SK-N-SH treated with all-trans-retinoic acid at 6 μM for 48 hours (cell line): ENCODE measurements around the gene EZR.

Experiments used
- ATAC-seq: fragments of 200-7000 bp; cut with Tn5 transposase; 3 replicates; pipeline ENCODE4 v1.9.1; 2020; ENCODE audit warnings: mild to moderate bottlenecking, moderate library complexity
- ARNTL ChIP-seq: fragments of 450-650 bp; formaldehyde crosslinking; IDR thresholded peaks from 2 replicates; pipeline ENCODE4 v1.5.0; 2020; ENCODE audit warnings: low read depth, mild to moderate bottlenecking, moderate library complexity, borderline replicate concordance
- BACH2 ChIP-seq: fragments of 250-450 bp; sonication (Bioruptor Pico); IDR thresholded peaks from 2 replicates; pipeline ENCODE4 v1.9.0; 2021; ENCODE audit warnings: mild to moderate bottlenecking, borderline replicate concordance
- CSDC2 ChIP-seq: fragments of 250-450 bp; sonication (Bioruptor Pico); IDR thresholded peaks from 2 replicates; pipeline ENCODE4 v1.5.0; 2020; ENCODE audit warnings: mild to moderate bottlenecking, moderate library complexity
- ESRRG ChIP-seq: fragments of 250-450 bp; sonication (Bioruptor Pico); IDR thresholded peaks from 2 replicates; pipeline ENCODE4 v1.6.1; 2021; ENCODE audit warnings: mild to moderate bottlenecking
- GLIS3 ChIP-seq: fragments of 250-450 bp; sonication (Bioruptor Pico); IDR thresholded peaks from 2 replicates; pipeline ENCODE4 v1.5.0; 2020; ENCODE audit warnings: mild to moderate bottlenecking, moderate library complexity
- ISL1 ChIP-seq: fragments of 250-450 bp; sonication (Bioruptor Pico); IDR thresholded peaks from 2 replicates; pipeline ENCODE4 v2.1.2; 2022; ENCODE audit warnings: mild to moderate bottlenecking, moderate library complexity
- OSR1 ChIP-seq: fragments of 250-450 bp; sonication (Bioruptor Pico); IDR thresholded peaks from 2 replicates; pipeline ENCODE4 v1.8.0; 2022; ENCODE audit warnings: moderate library complexity, mild to moderate bottlenecking, inconsistent platforms
- PPARA ChIP-seq: fragments of 250-450 bp; sonication (Bioruptor Pico); IDR thresholded peaks from 2 replicates; pipeline ENCODE4 v1.5.0; 2020; ENCODE audit warnings: mild to moderate bottlenecking, borderline replicate concordance
- RARB ChIP-seq: fragments of 250-450 bp; sonication (Bioruptor Pico); IDR thresholded peaks from 2 replicates; pipeline ENCODE4 v1.8.0; 2021; ENCODE audit warnings: mild to moderate bottlenecking, moderate library complexity
- SNAI2 ChIP-seq: fragments of 250-450 bp; sonication (Bioruptor Pico); IDR thresholded peaks from 2 replicates; pipeline ENCODE4 v1.5.0; 2020; ENCODE audit warnings: mild to moderate bottlenecking, moderate library complexity
- TCF4 ChIP-seq: fragments of 250-450 bp; sonication (Bioruptor Pico); IDR thresholded peaks from 2 replicates; pipeline ENCODE4 v1.8.0; 2021; ENCODE audit warnings: mild to moderate bottlenecking, moderate library complexity, borderline replicate concordance
- TOX ChIP-seq: fragments of 250-450 bp; sonication (Bioruptor Pico); IDR thresholded peaks from 2 replicates; pipeline ENCODE4 v1.8.0; 2021; ENCODE audit warnings: mild to moderate bottlenecking, moderate library complexity, borderline replicate concordance
- ZC3H10 ChIP-seq: fragments of 250-450 bp; sonication (Bioruptor Pico); IDR thresholded peaks from 2 replicates; pipeline ENCODE4 v1.5.1; 2021; ENCODE audit warnings: mild to moderate bottlenecking, moderate library complexity
- ZFP3 ChIP-seq: fragments of 250-450 bp; sonication (Bioruptor Pico); IDR thresholded peaks from 2 replicates; pipeline ENCODE4 v1.5.0; 2020; ENCODE audit warnings: mild to moderate bottlenecking, moderate library complexity
- ZFP30 ChIP-seq: fragments of 450-650 bp; formaldehyde crosslinking; IDR thresholded peaks from 2 replicates; pipeline ENCODE4 v1.5.0; 2022; ENCODE audit warnings: mild to moderate bottlenecking, moderate library complexity
- ZNF565 ChIP-seq: fragments of 450-650 bp; formaldehyde crosslinking; conservative IDR thresholded peaks from 2 replicates; pipeline ENCODE4 v1.5.0; 2020; ENCODE audit warnings: low read depth, mild to moderate bottlenecking, moderate library complexity
- ZNF70 ChIP-seq: fragments of 450-650 bp; formaldehyde crosslinking; IDR thresholded peaks from 2 replicates; pipeline ENCODE4 v1.5.0; 2020; ENCODE audit warnings: mild to moderate bottlenecking, moderate library complexity
- ZNF8 ChIP-seq: fragments of 450-650 bp; formaldehyde crosslinking; IDR thresholded peaks from 2 replicates; pipeline ENCODE4 v1.5.0; 2020; ENCODE audit warnings: mild to moderate bottlenecking, moderate library complexity
- TF ChIP-seq, protein P1 (sequence below): fragments of 250-450 bp; sonication (Bioruptor Pico); IDR thresholded peaks from 2 replicates; pipeline ENCODE4 v1.8.0; 2021; ENCODE audit warnings: low read depth, mild to moderate bottlenecking, moderate library complexity, borderline replicate concordance
- TF ChIP-seq, protein P2 (sequence below): fragments of 250-450 bp; sonication (Bioruptor Pico); IDR thresholded peaks from 2 replicates; pipeline ENCODE4 v1.5.0; 2020; ENCODE audit warnings: mild to moderate bottlenecking, moderate library complexity
- TF ChIP-seq, protein P3 (sequence below): fragments of 250-450 bp; sonication (Bioruptor Pico); IDR thresholded peaks from 2 replicates; pipeline ENCODE4 v1.5.1; 2021; ENCODE audit warnings: mild to moderate bottlenecking, moderate library complexity

EZR gene

DNA sequence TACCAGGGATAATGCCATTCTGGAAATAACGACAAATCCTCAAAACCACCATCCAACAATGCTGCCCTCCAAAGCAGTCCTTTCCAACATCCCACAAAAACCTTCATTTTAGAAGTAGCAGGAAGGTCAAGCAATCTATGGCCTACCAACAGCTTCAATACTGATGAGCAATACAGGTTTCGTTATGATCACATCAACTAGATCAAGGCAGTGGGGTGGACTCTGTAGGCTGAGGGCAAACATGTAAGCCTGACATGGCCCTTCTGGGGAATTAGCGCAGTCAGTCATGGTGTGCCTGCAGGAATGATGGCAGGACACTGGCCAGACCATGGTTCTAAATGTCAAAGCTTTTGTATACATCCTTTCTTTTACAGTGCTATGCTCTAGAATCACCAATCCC, 41.7 kb downstream of the EZR start (continued):
- TF ChIP-seq, protein P1, sequence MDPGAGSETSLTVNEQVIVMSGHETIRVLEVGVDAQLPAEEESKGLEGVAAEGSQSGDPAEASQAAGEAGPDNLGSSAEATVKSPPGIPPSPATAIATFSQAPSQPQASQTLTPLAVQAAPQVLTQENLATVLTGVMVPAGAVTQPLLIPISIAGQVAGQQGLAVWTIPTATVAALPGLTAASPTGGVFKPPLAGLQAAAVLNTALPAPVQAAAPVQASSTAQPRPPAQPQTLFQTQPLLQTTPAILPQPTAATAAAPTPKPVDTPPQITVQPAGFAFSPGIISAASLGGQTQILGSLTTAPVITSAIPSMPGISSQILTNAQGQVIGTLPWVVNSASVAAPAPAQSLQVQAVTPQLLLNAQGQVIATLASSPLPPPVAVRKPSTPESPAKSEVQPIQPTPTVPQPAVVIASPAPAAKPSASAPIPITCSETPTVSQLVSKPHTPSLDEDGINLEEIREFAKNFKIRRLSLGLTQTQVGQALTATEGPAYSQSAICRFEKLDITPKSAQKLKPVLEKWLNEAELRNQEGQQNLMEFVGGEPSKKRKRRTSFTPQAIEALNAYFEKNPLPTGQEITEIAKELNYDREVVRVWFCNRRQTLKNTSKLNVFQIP (CRISPR knock-in tag), result no peak

DNA sequence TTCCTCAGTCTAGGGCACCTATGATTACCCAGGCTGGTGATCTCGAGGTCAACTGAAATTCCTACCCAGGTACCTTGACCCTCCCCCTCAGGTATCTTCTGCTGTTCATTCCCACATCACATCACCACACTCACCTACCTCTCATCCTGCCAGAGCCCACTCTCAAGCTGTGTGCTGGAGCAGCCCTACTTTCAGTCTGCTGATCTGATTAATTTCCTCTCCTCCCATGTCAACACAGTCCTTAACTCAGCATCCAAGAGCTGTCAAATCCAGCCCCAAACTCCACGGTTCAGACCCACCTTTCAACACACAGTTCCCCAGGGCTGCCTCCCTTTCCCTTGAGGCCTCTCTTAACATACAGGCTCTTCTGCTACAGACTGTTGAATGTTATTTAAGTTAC, 42.4 kb downstream of the EZR start:
- no peak; the same call in 2 of the 3 replicates for ATAC-seq
- TF ChIP-seq, protein P2, sequence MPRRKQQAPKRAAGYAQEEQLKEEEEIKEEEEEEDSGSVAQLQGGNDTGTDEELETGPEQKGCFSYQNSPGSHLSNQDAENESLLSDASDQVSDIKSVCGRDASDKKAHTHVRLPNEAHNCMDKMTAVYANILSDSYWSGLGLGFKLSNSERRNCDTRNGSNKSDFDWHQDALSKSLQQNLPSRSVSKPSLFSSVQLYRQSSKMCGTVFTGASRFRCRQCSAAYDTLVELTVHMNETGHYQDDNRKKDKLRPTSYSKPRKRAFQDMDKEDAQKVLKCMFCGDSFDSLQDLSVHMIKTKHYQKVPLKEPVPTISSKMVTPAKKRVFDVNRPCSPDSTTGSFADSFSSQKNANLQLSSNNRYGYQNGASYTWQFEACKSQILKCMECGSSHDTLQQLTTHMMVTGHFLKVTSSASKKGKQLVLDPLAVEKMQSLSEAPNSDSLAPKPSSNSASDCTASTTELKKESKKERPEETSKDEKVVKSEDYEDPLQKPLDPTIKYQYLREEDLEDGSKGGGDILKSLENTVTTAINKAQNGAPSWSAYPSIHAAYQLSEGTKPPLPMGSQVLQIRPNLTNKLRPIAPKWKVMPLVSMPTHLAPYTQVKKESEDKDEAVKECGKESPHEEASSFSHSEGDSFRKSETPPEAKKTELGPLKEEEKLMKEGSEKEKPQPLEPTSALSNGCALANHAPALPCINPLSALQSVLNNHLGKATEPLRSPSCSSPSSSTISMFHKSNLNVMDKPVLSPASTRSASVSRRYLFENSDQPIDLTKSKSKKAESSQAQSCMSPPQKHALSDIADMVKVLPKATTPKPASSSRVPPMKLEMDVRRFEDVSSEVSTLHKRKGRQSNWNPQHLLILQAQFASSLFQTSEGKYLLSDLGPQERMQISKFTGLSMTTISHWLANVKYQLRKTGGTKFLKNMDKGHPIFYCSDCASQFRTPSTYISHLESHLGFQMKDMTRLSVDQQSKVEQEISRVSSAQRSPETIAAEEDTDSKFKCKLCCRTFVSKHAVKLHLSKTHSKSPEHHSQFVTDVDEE (CRISPR knock-in tag), result no peak
- TF ChIP-seq OSR1 (CRISPR knock-in tag) (no peak), ARNTL (CRISPR knock-in tag) (no peak), ZC3H10 (CRISPR knock-in tag) (no peak), ESRRG (CRISPR knock-in tag) (no peak), ZFP30 (CRISPR knock-in tag) (no peak), ZFP3 (no peak), BACH2 (CRISPR knock-in tag) (no peak), TCF4 (CRISPR knock-in tag) (no peak), SNAI2 (CRISPR knock-in tag) (no peak), ZNF565 (no peak), TOX (no peak), ISL1 (no peak), ZNF8 (CRISPR knock-in tag) (no peak), GLIS3 (no peak)

DNA sequence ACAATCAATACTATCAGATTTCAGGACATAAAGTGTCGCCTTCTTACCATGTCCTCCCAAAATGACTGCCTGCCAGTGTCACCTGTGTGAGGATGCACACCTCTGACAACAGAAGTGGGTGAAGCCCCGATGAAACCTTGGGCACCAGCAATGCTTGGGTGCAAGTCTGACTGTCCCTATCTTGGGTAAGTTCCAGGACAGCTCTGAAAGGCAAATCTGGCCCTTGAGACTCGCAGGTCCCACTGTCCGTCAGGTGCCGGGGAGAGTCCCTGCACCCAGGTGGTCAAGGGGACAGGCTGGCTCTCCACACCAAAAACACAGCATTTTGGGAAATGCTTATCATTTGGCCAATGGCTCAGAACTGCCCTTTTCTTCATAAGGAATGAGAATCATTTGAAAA, 43.3 kb downstream of the EZR start:
- ATAC-seq, result no peak

More for the DNA sequence above, 43.3 kb downstream of the EZR start:
- TF ChIP-seq SNAI2 (CRISPR knock-in tag), result no peak
- TF ChIP-seq PPARA, result no peak
- TF ChIP-seq, protein P1 (CRISPR knock-in tag), result no peak
- TF ChIP-seq, protein P3, sequence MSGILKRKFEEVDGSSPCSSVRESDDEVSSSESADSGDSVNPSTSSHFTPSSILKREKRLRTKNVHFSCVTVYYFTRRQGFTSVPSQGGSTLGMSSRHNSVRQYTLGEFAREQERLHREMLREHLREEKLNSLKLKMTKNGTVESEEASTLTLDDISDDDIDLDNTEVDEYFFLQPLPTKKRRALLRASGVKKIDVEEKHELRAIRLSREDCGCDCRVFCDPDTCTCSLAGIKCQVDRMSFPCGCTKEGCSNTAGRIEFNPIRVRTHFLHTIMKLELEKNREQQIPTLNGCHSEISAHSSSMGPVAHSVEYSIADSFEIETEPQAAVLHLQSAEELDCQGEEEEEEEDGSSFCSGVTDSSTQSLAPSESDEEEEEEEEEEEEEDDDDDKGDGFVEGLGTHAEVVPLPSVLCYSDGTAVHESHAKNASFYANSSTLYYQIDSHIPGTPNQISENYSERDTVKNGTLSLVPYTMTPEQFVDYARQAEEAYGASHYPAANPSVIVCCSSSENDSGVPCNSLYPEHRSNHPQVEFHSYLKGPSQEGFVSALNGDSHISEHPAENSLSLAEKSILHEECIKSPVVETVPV, result no peak
- TF ChIP-seq ZNF70 (CRISPR knock-in tag), result no peak
- TF ChIP-seq ISL1, result no peak
- TF ChIP-seq CSDC2 (CRISPR knock-in tag), result no peak
- TF ChIP-seq ESRRG (CRISPR knock-in tag), result no peak
- no peak for TF ChIP-seq TOX
- TF ChIP-seq BACH2 (CRISPR knock-in tag), result no peak
- TF ChIP-seq ARNTL (CRISPR knock-in tag), result no peak
- no peak for TF ChIP-seq ZFP3
- no peak for TF ChIP-seq ZFP30 (CRISPR knock-in tag)
- TF ChIP-seq ZNF565, result no peak
- TF ChIP-seq TCF4 (CRISPR knock-in tag), result no peak
- no peak for TF ChIP-seq RARB (CRISPR knock-in tag)
